ES-I3 (cell line): ENCODE data around the gene RASL12.
A peak's percentile ranks its signal among the peaks of the same experiment; 100 is the strongest.

Experiments used
- H3K36me3 ChIP-seq: 2 replicates; pipeline ENCODE4 v1.6.1; 2013; ENCODE audit warnings: mild to moderate bottlenecking, low read length, control low read depth, moderate library complexity; ENCODE audit not compliant: insufficient read depth
- H3K4me1 ChIP-seq: 2 replicates; pipeline ENCODE4 v1.6.1; 2013; ENCODE audit warnings: mild to moderate bottlenecking, control low read depth, low read length; ENCODE audit not compliant: insufficient read depth
- H3K9ac ChIP-seq: 2 replicates; pipeline ENCODE4 v1.6.1; 2013; ENCODE audit warnings: low read depth, mild to moderate bottlenecking, low read length, moderate library complexity
- H3K9me3 ChIP-seq: 2 replicates; pipeline ENCODE4 v1.6.1; 2013; ENCODE audit warnings: mild to moderate bottlenecking, low read length, moderate library complexity; ENCODE audit not compliant: control insufficient read depth, insufficient read depth

Gene RASL12

GRCh38 chr15:65072617-65073016, 4.8 kb upstream of the RASL12 start:
- no peaks in the 10 kb centered on the region for H3K36me3 ChIP-seq
- no peak overlapping the region for H3K9ac ChIP-seq
- H3K9me3 ChIP-seq, result peaks cover 5% of the 10 kb centered on the region
- H3K4me1 ChIP-seq, result peaks cover 9% of the 10 kb centered on the region; the same call in 1 of the 2 replicates

DNA sequence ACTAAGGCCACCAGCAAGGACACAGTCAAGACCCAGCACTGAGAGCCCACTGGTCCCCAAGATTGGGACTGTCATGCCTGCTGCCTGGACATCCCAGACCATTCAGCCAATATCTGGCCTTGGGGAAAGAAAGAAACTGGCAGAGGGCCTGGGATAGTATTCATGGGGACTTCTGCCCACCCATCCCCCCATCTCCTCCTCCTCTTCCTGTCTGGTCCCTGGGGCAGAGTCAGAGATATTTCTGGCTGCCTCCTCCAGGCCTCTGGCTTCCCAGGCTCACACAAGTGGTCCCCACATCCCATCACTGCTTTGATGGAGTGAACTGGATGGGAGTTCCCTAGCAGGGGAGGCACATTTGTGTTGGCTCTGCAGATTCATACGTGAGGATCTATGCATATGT, 4.2 kb upstream of the RASL12 start:
- H3K9ac ChIP-seq, result no peak overlapping the region
- peaks cover 9% of the 10 kb centered on the region; the same call in 1 of the 2 replicates for H3K4me1 ChIP-seq
- peaks cover 5% of the 10 kb centered on the region for H3K9me3 ChIP-seq
- H3K36me3 ChIP-seq, result no peaks in the 10 kb centered on the region

DNA sequence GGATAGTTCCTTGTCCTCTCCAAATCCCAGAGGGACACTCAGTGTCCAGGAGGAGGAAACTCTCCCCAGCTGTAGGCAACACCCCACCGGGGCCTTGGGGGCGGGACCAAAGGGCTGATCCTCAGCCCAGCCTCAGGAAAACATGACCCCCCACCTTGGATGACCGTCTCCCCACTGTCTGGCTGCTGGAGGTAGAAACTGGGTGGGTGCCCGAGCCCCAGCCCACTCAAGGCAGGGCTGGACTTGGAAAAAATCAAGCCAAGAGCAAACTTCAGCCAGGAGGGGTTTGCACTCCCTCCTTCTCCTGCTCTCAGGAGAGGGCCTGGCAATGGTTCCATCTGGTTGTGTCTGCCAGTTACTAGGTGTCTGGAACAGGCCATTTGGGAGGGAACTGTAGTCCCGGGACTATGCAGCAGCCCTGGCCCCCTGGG, 3.6 kb upstream of the RASL12 start:
- H3K9ac ChIP-seq, result no peak overlapping the region
- peaks cover 13% of the 10 kb centered on the region; the same call in 1 of the 2 replicates for H3K4me1 ChIP-seq
- peaks cover 5% of the 10 kb centered on the region for H3K9me3 ChIP-seq
- H3K36me3 ChIP-seq, result no peaks in the 10 kb centered on the region

GRCh38 chr15:65069779-65070546, 2.2 kb upstream of the RASL12 start:
- Histone ChIP-seq H3K9me3 (peaks cover 5% of the 10 kb centered on the region), H3K36me3 (no peaks in the 10 kb centered on the region), H3K4me1 (peaks cover 21% of the 10 kb centered on the region; the same call in 1 of the 2 replicates), H3K9ac (no peak overlapping the region)

- Histone ChIP-seq H3K9me3 (peaks cover 5% of the 10 kb centered on the region), H3K4me1 (peaks cover 21% of the 10 kb centered on the region; the same call in 1 of the 2 replicates), H3K9ac (no peak overlapping the region), H3K36me3 (no peaks in the 10 kb centered on the region; the same call in 1 of the 2 replicates)
Observed at GRCh38 chr15:65069179-65069578, 1.4 kb upstream of the RASL12 start.

DNA sequence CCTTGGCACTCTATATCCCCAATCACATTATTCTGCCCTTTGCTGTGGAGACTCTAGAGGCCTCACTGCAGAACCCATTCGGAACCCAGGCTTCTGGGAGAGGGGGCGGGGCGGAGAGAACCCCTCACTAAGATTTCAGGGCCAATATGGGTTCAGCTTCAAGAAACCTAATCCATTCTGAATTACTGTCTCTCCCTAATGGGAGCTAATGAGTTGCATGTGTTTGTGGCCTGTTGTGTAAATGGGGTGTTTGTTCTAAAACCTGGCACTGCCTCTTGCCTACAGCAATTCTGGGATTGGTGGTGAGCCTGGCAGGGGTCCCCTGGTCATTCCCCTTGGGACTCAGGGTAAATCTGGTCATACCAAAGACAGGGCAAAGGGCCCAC, 605 bp upstream of the RASL12 start:
- H3K36me3 ChIP-seq, result no peaks in the 10 kb centered on the region; the same call in 1 of the 2 replicates
- H3K9me3 ChIP-seq, result peaks cover 5% of the 10 kb centered on the region
- H3K9ac ChIP-seq, result peak overlapping the region; percentile 74; the same call in 1 of the 2 replicates
- H3K4me1 ChIP-seq, result peaks cover 21% of the 10 kb centered on the region; the same call in 1 of the 2 replicates

- Histone ChIP-seq H3K9me3 (no peaks in the 10 kb centered on the region), H3K36me3 (no peaks in the 10 kb centered on the region; the same call in 1 of the 2 replicates), H3K9ac (peak overlapping the region; percentile 74), H3K4me1 (peaks cover 21% of the 10 kb centered on the region; the same call in 1 of the 2 replicates)
Observed at GRCh38 chr15:65067317-65067644, 510 bp downstream of the RASL12 start.

DNA sequence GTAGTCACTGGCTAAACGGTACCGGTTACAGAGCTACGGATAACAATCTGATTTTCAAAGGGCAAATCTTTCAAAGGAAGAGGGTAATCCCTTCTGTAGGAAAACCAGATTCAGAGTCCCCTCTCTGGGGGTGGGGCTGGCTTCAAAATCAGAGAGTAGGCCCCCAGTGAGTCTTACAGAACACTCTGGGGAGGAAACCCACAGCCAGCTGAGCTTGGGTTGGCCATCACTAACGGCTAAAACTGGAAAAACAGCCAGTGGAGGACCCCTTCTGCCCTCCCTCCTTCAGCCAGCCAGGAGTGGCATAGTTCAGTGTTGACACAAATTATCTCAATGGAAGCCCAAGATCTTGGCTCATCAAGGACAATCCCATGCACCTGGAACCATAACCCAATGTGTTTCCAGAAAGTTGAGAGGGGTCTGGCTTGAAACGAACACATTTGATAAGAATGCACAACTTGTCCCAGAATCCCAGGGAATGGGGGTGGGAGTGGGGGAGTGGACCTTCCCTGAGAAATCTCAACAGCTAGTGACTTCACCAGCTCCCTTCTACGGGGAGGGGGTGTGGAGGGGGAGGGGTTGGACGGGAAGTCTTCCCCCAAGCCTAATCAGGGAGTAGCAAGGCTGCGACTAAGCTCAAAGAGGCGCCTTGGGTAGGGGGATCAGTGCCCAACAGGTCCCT, 1.0 kb downstream of the RASL12 start:
- peak overlapping the region; percentile 74 for H3K9ac ChIP-seq
- H3K9me3 ChIP-seq, result no peaks in the 10 kb centered on the region
- no peaks in the 10 kb centered on the region; the same call in 1 of the 2 replicates for H3K36me3 ChIP-seq
- H3K4me1 ChIP-seq, result peaks cover 18% of the 10 kb centered on the region; the same call in 1 of the 2 replicates

GRCh38 chr15:65066001-65066634, 1.7 kb downstream of the RASL12 start:
- peak overlapping the region; percentile 74; the same call in 1 of the 2 replicates for H3K9ac ChIP-seq
- peaks cover 12% of the 10 kb centered on the region; the same call in 1 of the 2 replicates for H3K4me1 ChIP-seq
- H3K9me3 ChIP-seq, result no peaks in the 10 kb centered on the region
- no peaks in the 10 kb centered on the region; the same call in 1 of the 2 replicates for H3K36me3 ChIP-seq

DNA sequence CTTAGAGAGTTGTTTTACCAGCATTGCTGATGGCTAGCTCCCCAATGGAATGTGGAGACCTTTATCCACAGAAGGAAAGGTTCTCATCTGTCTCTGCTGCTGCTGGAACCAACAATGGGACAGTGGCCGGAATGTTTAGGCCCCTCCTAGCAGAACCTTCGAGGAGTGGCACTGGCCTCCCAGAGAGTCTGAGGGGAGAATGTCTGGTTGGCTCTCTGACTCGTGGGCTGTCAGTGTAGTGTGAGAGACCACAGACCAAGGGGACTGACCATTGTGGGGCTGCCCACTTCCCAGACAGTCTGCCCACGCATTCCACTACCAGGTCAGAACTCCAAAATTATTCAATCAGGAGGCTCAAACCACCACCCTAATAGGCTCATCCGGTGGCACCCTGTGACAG, 5.1 kb downstream of the RASL12 start:
- Histone ChIP-seq H3K36me3 (no peaks in the 10 kb centered on the region; the same call in 1 of the 2 replicates), H3K9me3 (no peaks in the 10 kb centered on the region), H3K9ac (no peak overlapping the region), H3K4me1 (peaks cover 12% of the 10 kb centered on the region; the same call in 1 of the 2 replicates)

DNA sequence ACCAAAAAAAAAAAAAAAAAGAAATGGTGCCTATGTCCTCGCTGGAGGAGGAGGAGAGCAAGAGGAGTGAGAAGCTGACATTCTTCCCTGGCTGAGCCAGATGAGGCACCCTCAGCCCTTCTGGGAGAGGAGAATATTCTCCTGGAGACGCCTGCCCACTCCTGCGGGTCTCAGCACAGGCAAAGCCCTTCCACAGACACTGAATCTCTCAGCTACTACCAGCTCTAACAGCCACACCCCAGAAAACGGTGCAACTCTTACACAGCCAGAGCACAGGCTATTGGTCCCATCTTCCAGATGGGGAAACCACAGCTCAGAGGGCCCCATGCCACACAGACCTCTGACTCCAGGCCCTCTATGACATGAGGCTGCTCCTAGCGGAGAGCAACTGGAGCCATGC, 5.7 kb downstream of the RASL12 start:
- H3K36me3 ChIP-seq, result no peaks in the 10 kb centered on the region; the same call in 1 of the 2 replicates
- no peaks in the 10 kb centered on the region for H3K9me3 ChIP-seq
- peaks cover 12% of the 10 kb centered on the region; the same call in 1 of the 2 replicates for H3K4me1 ChIP-seq
- no peak overlapping the region for H3K9ac ChIP-seq

- Histone ChIP-seq H3K9ac (no peak overlapping the region), H3K4me1 (peaks cover 2% of the 10 kb centered on the region; the same call in 1 of the 2 replicates), H3K36me3 (no peaks in the 10 kb centered on the region; the same call in 1 of the 2 replicates), H3K9me3 (no peaks in the 10 kb centered on the region)
Observed at GRCh38 chr15:65060641-65061397, 7.0 kb downstream of the RASL12 start.

GRCh38 chr15:65059931-65060596, 7.7 kb downstream of the RASL12 start:
- Histone ChIP-seq H3K9me3 (no peaks in the 10 kb centered on the region), H3K4me1 (no peaks in the 10 kb centered on the region; the same call in 1 of the 2 replicates)

More at GRCh38 chr15:65059931-65060596, 7.7 kb downstream of the RASL12 start:
- no peaks in the 10 kb centered on the region; the same call in 1 of the 2 replicates for H3K36me3 ChIP-seq
- no peak overlapping the region for H3K9ac ChIP-seq
